GM19372 (cell line): ENCODE measurements around the gene PHGDH.

Experiments used
- ATAC-seq: cut with Tn5 transposase; IDR thresholded peaks from one replicate; pipeline ENCODE4 v1.9.1; 2021; ENCODE audit warnings: mild to moderate bottlenecking, low read depth, moderate library complexity; ENCODE audit not compliant: unreplicated experiment

The PHGDH gene

DNA sequence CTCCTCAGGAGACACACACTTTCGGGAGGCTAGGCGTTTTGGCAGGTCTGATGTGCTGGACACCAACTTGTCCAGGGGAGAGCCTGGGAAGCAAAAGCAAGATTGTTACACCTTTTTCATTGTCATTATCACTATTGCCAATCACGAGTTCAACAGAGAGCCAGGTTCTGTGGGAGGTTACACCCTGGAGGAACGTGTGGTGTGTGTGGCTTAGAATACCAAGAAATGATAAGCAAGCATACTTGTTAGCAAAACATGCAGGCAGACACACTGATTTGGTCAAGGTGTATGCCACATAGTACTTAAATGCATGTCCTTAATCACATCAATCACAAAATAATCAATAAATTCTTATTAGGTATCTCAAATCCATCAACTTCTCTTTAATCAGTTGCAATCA is 40.9 kb downstream of the PHGDH start:
- no peak for ATAC-seq

DNA sequence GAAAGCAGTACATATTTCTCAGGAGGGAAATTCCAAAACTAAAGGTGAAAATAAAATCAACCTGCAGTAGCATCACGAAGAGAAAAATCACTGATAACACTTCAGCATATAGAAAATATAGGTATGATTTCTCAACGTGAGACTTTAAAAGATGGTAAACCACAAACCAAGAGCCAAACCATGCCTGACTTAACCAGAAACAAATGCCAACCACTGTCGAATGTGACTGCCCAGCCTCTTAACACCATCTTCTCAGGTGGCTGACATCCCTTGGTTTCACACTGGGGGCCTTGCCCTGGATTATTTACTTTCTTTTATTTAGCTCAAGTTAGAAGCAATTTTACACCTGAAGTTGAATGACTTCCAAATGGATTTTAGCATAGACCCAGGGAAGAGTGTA is 46.9 kb downstream of the PHGDH start:
- ATAC-seq = no peak

DNA sequence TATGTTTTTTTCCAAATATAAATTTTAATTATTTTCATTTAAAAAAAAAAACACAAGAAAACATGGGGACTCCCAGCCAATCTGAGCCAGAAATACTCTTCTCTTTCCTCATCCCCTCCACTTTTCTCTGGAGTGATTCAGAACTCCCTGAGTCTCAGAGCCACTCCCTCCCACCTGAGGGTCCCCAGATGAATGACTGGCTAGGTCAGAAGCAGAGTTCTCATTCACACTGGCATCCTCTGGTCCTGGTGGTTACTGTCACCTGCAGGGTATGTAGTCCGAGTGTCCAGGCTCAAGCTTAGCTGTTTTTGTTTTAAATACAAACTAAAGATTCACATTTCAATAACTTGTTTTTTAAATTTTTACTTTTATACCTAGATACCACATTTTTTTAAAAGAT is 50.7 kb downstream of the PHGDH start:
- ATAC-seq = no peak

DNA sequence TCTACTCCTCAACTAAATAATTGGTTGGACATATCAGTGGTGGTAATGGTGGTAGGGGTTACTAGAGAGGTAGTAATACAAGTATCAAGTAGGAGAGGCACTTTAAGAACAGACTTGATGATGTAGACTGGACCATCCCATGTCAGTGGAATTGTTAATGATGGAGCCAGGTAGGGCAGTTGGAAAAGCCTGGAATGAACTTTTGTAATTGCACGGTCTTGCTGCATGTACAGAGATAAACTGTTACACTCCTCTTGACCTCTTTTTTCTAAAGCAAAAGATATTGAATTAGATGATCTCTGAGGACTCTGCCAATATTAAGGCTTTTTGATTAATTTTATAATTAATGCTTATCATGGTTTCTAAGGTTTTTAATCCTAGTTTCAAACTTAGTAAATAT is 51.2 kb downstream of the PHGDH start:
- no peak for ATAC-seq

DNA sequence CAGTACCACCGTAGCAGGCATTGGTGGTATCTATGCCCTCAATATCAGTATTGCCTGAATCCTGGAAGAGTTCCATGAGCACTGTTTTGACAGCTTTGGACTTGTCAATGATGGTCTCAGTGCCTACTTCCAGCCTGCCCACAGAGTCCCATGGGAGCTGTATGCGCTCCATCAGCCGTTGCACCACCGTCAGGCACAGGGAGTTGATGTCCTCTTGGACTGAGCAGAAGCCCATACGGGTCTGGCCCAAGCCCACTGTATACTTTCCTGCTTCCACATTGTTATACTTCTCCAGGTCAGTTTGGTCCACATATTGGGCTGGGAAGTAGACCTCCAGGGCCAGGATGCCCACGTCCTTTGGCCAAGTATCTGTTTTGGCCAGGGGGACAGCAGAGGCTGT is 52.5 kb downstream of the PHGDH start:
- ATAC-seq = no peak

DNA sequence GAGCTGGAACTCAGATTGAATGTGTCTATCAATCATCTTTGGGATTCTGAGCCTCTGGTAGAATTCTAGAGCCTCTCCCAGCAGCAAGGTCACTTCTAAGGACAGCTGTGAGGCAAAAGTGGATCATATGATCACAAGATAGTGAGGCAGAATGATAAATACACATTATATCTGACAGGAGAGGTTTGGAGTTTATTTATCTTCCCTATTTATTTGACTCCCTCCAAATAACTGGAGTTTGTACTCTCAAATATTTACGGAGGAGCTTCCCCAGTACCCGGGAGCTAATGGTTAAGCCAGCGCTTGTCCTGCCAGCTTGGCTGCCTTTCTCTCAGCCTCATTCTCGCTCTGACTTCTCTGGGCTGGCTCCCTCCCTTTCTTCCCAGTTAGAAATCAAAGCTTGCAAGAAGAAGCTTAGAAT is 54.6 kb downstream of the PHGDH start:
- no peak for ATAC-seq

DNA sequence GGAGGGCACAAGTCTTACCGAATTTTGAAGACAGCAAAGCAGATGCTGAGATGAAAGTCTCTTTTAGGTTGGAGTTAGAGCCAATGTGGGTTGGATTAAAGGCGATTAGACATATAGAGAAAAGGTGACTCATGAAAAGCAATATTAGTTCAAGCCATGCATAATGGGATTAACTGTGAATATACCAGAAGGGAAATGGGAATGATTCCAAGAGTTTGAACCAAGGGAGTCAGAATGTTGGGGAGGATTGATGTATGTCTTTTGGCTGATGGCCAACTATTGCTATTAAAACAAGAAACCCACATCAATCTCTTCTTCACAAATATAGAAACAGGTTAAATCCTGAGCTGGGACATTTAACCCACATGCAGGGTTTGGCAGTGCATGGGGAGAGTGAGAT is 55.8 kb downstream of the PHGDH start:
- no peak for ATAC-seq

DNA sequence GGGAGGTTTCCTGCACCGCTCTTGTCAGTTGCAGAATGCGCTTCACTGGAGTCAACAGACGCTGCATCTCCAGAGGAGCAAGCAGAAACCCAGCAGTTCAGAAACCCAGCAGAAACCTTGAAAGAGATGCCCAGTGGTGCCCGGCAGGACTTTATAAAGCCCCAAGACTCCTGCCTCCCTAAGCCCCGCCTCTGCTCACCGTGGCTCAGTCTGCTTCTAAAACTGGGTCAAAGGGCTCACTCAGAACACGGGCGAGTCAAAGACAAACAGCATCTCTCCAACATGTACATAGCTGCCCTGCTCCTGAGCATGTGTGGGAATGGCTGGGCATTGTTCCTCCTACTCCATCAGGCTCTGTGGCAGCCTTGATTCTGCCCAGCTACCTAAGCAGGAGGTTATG is 57.0 kb downstream of the PHGDH start, which contains the start of gene HMGCS2:
Gene HMGCS2 (minus strand): TSS at position 128 of the 400 bp plus-strand sequence. CDS start 61 bp downstream, at position 67.
- no peak for ATAC-seq

DNA sequence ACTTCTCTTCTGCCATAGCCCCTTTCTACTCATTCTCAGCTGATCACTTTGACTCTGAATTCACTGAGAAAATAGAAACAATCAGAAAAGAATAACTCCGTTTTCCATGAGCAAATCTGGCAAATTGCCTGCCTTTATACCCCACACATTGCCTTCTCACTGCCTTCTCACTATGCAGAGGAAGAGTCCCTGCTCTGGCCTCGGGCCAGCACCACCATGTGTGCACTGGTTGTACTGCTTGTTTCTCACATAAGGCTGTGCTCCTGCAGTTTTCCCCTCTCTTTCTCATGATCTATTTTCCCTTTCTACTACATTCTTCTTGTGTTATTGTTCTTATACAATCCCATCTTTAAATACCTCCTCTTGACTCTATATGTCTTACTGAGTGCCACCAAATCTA is 59.3 kb downstream of the PHGDH start:
- no peak for ATAC-seq

DNA sequence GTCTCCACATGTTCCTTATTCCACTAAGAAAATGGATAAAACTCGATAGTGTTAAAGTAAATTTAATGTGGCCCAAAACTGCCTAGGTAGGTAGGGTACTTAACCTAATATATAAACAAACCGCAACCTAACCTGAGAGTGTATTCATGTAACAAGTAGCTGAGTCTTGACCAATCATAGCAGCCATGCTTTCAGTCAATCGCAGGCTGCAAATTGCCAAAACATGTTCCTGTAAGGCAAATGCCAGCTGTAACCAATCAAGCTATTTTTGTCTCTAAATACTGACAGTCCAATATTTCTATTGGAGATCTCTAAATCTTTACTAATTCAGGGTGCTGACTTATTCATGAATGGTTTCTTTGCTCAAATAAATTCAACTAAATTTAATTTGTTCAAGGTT is 60.0 kb downstream of the PHGDH start:
- ATAC-seq = no peak

DNA sequence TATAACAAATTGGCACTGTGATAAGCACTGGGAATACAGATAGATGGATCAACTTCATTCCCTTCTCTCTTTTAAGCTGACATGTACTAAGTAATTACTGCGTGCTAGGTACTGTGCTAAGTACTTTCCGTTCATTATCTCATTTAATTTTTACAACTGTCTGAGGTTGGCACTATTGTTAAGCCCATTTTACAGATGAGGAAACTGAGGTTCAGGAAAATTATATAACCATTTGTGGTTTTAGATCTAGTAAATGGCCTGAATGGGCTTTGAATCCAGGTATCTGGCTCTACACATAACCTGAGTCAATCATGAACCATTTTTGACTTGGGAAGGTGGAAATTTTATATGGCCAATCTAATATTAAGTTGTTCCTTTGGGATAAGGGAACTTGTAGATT is 60.6 kb downstream of the PHGDH start:
- ATAC-seq = no peak

DNA sequence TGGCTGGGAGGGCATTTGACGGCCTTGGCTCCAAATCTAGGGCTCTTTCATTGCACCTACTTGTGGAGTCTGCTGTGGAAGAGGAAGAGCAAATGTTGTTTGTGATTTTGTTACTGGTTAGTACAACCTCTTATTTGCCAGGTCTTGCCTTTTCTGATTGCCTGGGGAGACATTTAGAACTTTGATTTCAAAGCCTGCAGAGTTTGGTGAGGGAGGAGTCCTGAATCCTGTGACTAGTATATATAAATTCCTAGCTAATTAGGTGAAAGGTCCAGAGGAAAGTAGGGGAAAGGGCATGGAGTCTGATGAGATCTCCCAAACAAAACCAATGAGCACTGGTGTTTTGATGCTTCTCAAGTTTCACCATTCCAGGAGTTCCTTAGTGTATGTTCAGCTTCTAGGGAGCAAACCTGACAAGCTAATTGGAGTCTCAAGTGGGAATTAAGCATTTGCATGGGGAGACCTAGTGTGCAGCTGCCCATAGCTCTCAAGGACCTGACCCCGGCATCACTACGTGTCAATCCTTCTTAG is 62.0 kb downstream of the PHGDH start:
- ATAC-seq = no peak

DNA sequence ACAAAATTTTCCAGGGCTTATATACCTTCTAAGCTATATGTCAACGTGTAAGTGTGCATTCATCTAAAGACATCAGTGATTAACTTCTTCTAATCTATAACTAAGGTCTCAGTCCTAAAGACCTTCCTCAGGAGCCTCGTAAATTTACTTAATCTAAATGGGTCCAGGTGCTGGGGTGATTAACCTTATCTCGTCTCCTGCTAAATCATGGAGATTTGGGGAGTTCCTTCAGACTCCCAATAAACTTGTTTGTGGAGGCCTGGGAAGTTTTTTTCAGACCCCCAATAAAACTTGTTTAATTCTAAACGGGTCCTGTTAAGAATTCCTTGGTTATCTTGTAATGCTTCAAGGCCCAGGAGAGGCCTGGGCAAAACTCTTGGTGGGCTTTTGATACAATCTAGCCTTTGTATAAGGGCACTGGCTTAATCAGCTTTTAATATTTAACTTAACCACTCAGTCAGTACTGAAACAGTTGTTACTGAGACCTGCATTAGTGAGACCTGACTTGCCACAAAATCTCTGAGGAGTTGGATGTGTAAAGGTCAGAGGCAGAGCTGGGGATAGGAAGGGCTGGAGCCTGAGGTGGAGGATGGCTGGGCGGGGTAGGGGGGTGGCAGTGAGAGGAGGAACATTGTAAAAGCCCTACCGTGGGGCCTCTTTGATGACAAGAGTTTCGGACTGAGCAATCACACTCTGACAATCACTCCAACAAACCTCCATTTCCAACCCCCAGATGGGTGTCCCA is 63.2 kb downstream of the PHGDH start:
- ATAC-seq = no peak

DNA sequence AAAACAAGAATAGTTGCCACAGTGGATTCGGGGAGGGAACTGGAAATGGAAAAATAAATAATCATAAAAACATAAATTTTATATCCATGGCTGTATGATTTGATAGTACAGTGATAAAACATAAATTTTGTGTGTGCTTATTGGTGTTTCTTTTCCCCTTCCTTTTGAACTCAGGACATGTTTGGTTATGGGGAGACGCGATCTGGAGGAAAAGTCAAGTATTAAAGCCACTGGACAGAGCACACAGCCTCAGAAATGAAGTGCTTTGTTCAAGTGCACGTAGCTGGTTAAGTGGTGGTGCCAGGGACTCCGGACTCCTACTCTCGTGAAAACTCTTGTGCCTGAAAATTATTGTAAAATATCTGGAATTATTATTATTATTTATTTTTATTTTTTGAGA is 66.6 kb downstream of the PHGDH start:
- ATAC-seq = no peak

DNA sequence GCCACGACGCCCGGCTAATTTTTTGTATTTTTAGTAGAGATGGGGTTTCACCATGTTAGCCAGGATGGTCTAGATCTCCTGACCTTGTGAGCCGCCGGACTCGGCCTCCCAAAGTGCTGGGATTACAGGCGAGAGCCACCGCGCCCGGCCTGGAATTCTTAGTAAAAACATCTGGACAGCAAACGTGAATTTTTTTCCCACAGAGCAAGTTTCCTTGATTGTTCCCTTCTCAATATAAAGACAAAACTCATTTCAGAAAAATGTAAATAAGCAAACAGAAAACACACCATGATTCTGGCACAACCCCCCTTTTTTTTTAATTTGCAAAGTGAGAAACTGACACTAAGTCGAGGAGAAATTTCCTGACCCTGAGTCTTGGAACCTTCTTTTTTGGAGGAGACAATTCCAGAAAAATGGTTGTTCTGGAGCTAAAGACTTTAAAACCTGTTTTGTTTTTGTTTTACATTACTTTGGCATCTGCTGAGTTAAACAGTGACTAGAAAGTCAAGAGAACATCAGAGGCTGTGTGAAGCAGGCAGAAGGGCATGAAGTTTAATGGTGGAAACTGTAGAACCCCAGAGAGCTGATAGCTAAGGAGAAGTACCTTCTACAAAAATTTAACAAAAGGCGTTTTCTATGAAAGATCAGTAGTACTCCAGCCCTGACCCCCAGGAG is 67.3 kb downstream of the PHGDH start:
- ATAC-seq = no peak

DNA sequence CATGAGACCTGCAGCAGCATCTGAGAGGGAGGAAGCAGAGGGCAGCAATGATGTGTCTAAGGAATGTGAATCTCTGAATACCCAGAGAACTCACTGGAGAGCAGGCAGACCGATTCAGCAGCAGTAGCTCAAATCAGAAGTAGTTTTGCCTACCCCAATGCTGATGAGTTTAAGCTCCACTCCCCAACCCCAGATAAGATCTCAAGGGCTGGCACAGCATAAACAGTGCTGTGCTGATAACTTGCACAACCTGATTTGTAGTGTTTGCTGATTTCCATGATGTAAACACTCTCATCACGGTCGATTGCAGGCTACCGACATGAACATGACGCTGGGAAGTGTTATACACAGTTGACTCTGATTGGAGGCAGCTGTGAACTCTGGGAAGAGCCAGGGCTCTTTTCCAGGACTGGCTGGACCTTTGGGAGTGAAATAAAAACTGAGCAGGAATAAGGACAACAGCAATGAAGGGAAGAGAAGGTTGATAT is 68.2 kb downstream of the PHGDH start:
- no peak for ATAC-seq

DNA sequence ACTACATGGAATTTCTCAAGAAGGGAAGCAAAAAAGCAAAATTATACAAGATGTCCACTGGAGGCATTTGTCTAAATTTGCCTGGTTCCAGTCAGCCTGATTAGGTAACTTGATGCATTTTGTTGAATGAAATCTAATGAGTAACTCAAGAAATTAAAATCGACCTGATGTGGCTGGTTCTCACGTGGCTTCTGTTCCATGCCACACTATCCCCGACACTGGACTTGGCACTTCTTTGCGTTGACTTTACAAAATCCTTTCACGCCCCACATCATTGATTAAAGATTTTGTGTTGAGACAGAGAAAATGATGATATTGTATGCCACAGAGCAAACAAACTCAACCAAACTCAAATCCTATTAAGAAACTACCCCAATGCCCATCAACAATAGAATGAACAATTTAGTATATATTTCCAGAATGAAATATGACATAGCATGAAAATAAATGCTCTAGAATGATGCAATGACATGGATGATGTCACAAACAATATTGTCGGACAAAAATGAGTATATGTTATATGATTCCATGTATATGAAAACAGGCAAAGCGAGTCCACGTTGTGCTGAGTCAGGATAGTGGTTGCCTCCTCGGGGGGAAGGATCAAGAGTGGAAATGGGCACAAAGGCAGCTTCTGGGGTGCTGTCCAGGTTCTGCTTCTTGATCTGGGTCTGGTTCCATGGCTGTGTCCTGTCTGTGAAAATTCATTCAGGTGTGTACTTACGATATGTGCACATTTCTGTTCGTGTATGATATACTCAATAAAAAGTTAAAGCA is 69.9 kb downstream of the PHGDH start:
- ATAC-seq = no peak

DNA sequence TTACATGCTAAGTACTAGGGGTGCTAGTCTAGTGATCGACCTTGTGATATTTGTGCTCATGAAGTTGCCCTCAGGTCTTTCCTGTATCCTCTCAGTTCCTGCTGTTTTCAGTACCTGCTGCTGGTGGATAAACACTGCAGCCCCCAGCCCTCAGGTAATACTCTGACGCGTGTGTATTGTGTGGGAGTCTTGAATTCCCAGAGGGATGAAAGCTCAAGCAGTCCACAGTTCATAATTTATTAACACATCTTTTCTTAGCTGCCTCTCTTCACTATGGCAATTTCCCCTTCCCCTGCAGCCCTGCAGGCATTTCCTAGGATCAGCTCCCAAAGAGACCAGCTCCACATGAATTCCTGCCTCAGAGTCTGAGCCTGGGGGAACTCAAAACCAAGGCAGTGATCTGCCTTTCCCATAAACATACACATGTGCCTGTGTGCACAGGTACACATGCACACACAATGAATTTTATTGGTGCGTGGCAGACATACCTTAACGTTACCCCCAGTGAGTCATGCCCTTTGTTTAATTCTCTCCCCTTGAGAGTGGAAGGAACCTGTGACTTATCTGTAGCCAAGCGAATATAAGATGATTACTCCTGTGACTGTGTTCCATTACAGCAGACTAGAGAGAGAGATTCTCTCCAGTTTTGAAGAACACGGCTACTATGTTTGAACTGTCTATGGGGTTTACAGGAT is 71.0 kb downstream of the PHGDH start:
- ATAC-seq = no peak

DNA sequence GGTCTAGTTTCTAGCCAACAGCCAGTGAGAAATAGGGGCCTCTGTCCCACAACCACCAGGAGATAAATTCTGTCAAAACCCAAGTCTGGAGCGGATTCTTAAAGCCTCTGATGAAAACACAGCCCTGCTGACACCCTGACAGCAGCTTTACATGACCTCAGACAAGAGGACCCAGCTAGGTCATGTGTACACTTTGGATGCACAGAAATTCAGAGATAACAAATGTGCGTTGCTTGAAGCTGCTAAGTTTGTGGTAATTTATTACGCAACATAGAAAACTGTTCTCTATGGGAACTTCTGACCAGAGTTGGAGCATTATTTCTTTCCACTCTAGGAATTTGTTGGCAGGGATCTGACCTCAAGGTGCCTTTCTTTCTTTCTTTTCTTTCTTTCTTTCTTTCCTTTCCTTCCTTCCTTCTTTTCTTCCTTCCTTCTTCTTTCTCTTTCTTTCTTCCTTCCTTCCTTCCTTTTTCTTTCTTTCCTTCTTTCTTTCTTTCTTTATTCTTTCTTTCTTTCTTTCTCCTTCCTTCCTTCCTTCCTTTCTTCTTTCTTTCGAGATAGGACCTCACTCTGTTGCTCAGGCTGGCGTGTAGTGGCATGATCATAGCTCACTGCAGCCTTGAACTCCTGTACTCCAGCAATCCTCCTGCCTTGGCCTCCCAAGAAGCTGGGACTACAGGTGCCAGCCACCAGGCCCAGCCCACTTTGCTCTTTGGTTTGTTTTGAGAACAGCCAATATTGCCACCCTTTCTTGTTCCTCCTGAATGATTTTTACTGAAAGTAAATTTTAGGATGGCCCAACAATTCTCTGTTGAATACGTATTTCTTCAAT is 71.8 kb downstream of the PHGDH start:
- ATAC-seq = no peak
